HK-2 (cell line): ENCODE data around the gene CHST13.

Experiments
- DNase-seq: peaks from one replicate; pipeline ENCODE4 v3.0.0-alpha.2; 2018; ENCODE audit not compliant: unreplicated experiment

CHST13 gene

DNA sequence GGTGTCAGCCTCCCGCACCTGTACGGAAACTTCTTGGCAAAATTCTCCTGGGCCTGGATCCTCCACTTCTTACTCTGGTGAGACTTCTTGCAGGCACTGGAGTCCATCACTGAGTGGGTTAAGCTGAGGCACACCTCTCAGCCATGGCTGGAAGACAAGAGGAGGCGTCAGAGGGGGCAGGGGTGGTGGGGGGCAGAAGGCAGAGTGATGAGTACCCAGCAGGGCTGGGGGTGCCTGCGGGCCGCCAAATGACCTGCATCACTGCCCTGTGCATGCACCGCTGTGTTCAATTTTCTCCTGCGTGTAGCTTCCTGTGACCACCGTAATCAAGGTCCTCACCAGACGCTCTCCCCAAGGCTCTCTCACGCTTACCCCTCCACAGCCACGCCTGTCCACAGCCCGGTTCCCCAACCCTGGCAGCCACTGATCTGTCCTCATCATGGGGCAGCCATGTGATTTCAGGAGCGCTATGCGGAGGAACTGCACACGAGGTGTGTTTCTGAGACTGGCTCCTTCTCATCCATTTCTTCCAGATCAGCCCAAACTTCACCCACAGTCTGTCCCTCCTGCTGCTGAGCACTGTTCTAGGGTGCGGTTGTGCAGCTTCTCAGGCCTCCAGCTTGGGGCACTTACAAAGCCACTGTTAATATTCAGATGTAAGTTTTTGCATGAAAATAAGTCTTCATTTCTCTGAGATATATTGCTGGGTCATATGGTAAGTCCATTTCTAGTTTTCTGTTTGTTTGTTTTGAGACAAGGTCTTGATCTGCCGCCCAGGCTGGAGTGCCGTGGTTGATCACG lies 29.5 kb downstream of the CHST13 start:
- no peak for DNase-seq

GRCh38 chr3:126554560-126555525 lies 30.9 kb downstream of the CHST13 start:
- DNase-seq = no peak

DNA sequence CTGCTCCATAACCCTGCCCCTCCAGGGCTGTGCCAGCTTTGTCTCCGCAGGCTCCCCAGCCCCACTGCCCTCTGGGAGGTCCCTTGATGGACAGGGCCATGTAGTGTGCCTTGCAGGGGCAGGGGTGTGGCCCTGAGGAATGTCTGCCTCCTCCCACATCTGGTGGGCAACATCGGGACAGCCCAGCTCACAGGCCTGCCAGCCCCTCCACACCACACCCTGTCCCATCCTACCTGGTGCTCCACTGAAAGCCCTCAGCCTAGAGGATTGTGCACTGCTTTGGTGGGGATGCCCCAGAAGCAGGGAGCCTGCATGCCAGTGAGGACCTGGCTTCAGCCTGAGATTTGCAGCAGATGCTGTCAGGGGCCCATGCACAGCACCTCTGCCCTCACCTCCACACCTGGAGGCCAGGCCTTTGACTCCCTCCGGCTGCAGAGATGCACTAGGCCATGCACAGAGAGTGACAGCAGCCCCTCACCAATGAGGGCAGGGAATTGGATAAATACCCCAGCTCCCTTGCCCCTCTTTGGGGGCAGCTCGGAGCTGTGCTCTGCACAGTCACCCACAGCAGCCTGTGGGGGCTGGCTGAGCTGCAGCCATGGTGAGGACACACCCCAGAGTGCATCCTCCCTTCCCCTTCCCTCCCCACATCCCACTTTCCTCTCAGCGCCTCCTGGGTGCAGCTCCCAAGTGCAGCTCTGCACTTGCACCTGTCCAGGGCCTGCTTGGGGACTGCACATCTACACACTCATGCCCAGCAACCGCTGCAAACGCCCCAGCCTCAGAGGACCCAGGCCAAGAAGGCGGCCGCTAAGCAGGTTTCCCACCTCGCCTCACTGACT lies 32.1 kb downstream of the CHST13 start:
- no peak for DNase-seq

- DNase-seq = no peak
Measured at GRCh38 chr3:126556637-126557414, 32.9 kb downstream of the CHST13 start.

DNA sequence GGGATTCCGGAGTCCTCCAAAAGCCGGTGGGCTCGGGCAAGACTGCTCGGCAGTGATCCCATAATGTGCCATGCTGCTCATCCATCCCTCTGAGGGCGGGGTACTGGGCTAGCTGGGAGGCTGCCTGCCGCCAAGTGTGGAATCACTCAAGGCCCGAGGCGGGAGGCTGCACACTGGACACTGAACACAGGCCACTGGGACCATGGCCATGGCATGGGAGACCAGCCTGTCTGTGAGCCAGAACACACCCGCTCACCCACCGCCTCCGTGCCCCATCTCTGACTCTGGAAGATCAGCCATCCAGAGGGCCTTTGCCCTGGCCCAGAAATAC lies 33.4 kb downstream of the CHST13 start:
- DNase-seq = no peak

- no peak for DNase-seq
Measured at GRCh38 chr3:126557761-126558160, 33.8 kb downstream of the CHST13 start.

- DNase-seq = no peak
Measured at GRCh38 chr3:126558336-126559071, 34.5 kb downstream of the CHST13 start, which contains the start of gene C3orf22. Gene C3orf22 (minus strand): TSS chr3:126558932. CDS start chr3:126553390, 5,542 bp downstream.

- no peak for DNase-seq
Measured at GRCh38 chr3:126562737-126563276, 38.9 kb downstream of the CHST13 start.

- DNase-seq = peak; percentile 20
Measured at GRCh38 chr3:126567696-126568438, 43.9 kb downstream of the CHST13 start.

DNA sequence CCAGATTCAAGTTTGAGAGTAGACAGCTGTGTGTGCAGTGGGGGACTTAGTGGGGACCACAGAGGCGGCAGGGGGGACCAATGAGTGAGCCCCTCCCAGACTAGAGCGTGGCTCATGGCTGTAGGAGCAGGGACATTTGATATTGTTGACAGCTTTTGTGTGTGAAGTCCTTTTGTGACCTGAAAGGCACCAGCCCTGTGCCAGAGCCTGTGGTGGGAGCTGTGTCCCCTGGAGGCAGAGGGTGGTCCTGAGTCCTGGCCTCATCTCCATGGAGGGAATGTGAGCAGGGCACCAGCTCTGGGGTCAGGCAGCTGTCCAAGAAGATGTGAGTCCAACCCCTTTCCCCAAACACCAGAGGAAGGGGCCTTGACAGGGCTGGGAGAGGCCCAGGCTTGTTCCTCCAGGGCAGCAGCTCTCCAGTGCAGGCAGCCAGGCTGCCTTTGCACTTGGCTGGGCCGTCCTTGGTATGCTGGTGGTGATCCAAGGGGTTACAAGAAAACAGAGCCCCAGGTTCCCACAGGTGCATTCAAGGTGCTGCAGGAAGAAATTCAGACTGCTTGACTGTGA lies 44.9 kb downstream of the CHST13 start:
- DNase-seq = no peak

GRCh38 chr3:126569390-126569975 lies 45.5 kb downstream of the CHST13 start:
- no peak for DNase-seq

DNA sequence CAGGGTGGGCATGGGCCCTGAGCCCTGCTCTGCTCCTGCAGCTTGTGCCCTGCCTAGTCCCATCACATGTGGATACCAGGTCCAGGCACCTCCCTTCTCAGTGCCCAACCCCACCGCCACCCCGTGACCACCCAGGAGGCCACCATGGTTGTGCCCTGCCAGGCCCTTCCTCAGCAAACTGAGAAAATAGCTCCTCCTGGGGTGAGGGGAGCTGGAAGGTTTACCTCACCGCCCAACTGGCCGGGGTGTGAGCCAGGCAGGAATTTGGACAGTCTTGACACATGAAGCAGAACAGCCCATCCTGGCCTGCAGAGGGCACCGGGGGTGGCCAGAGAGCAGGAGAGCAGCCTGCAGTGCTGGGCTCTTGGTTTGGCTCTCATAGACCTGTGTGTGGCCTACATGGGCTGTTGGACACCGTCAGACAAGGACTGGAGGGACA lies 46.2 kb downstream of the CHST13 start:
- no peak for DNase-seq

DNA sequence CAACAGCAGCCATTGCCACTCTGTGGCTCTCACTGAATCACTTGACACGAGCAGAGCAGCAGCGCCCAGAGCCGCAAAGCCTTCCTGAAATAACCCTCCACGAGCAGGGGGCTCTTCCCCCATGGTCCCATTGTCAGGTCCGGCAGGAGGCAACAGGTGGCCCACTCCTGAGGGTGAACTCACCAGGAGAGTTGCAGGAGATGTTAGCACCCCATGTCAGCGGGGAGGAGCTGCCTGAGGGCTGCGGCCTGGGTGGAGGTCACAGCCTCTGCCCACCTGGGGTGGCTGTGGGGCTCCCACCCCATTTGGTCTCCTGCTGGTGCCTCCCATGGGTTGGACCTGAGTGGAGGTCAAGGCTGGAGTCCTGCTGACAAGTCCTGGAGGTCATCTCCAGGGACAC lies 47.1 kb downstream of the CHST13 start:
- no peak for DNase-seq

- DNase-seq = no peak
Measured at GRCh38 chr3:126573492-126574117, 49.6 kb downstream of the CHST13 start.

GRCh38 chr3:126577261-126577660 lies 53.3 kb downstream of the CHST13 start:
- DNase-seq = no peak

DNA sequence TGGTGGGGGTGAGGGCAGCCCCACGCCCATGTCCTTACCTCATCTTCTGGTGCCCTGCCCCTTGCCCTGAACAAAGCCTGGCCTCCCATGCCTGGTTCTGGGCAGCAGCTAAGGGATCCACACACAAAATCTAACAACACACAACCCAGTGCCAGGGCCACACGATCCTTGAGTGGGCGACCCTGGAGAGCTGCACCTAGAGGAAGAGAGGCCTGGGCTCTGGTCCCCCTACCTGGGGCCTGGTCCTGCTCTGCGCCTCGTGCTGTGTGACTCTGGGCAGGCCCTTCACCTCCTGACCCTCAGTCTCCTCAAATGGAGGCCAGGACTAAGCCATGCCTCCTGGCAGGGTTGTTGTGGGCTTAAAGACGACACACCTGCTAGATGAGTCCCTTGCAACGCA lies 54.7 kb downstream of the CHST13 start:
- DNase-seq = no peak

DNA sequence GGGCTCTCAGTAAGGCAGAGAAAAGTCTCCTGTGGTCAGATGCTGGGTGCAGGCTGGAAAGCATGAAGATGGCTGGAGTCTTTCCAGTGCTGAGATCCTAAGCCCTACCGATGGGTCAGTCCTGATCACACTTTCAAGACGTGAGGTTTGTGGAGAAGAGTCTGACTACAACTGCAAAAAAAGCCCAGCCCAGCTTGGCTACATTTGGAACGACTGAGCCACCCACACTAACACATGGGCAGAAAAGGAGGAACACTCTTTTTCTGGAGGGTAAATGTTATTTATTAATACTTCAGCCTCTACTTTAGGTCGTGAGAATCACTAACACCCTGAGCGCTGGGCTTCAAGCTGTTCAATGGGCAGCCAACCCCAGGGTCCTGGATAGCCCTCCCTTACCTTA lies 56.8 kb downstream of the CHST13 start:
- DNase-seq = no peak

DNA sequence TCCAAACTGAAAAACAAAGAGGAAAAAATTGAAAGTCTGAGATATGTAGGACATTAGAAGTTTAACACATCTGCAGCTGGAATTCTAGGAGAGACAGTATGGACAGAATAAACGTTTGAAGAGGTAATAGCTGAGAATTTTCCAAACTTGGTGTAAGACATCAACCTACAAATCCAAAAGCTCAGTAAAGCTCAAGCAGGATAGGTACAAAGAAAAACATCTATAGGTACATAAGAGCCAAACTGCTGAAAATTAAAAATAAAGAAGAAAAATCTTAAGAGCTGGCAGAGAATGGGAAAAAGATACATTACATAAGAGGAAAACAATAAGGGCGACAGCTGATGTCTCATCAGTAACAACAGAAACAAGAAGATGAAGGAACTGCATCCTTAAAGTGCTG lies 57.6 kb downstream of the CHST13 start:
- no peak for DNase-seq
